GM19043 (cell line): ENCODE data around the gene CHRM2.

Experiments used
- ATAC-seq: cut with Tn5 transposase; IDR thresholded peaks from one replicate; pipeline ENCODE4 v1.9.1; 2021; ENCODE audit warnings: low read depth; ENCODE audit not compliant: unreplicated experiment

Gene CHRM2

GRCh38 chr7:136891850-136892249 is 23.4 kb downstream of the CHRM2 start:
- no peak for ATAC-seq

GRCh38 chr7:136894789-136895188 is 26.3 kb downstream of the CHRM2 start:
- ATAC-seq = no peak

GRCh38 chr7:136897676-136898075 is 29.2 kb downstream of the CHRM2 start:
- ATAC-seq = no peak

- no peak for ATAC-seq
These were observed 31.6 kb downstream of the CHRM2 start for GRCh38 chr7:136900005-136900404.

DNA sequence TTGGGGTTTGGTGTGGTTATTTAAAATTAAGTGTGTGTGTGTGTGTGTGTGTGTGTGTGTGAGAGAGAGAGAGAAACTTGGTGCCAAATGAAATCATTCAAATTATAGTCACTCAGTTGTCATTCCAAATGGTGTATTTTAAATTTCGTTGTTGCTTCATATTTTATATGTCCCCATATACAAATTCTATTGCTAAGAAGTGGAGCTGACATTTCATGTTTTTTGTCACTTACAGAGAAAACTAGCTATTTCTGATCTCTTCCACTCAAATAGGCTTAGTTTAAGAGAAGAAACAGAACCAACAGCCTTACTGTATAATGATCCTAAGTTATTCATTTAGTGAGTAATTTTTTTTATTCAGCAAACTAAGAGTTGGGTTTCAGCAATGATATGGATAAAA is 42.3 kb downstream of the CHRM2 start:
- no peak for ATAC-seq

DNA sequence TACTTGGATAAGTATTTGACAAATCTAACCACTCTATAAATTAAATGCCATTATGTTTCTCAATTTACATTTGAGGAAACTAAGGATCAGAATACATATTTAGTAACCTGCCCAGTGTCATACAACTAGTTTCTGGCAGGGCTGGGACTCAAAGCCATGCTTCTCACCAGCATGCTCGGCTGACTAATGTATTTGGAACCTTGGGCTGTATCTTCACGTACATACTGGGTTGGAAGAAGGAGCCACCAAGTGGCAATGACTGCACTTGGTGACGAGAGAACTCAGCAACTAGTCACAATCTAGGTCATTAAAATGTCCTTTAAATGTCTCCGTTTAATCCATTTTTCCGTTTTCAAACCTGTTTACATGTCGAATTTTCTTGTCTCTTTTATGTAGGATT is 42.9 kb downstream of the CHRM2 start:
- no peak for ATAC-seq

DNA sequence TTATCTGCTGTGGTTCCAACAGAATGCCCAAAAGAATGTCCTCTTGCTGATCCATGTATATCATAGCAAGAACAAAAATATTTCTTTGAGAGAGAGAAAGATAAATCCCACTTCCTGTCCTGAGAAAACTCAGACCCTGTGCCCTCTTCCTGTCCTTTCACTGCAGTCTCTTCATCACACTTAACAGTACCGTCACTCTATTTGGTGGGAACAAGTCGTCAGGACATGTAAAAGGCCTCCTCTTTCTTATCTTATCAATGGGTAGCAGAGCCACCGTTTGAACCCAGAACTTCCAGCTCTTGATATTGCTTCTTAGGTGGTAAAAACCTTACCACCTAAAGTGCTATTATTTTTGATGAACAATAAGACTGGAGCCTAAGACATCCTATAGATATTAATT is 43.9 kb downstream of the CHRM2 start:
- no peak for ATAC-seq

- no peak for ATAC-seq
These were observed 45.6 kb downstream of the CHRM2 start for GRCh38 chr7:136914016-136914415.

DNA sequence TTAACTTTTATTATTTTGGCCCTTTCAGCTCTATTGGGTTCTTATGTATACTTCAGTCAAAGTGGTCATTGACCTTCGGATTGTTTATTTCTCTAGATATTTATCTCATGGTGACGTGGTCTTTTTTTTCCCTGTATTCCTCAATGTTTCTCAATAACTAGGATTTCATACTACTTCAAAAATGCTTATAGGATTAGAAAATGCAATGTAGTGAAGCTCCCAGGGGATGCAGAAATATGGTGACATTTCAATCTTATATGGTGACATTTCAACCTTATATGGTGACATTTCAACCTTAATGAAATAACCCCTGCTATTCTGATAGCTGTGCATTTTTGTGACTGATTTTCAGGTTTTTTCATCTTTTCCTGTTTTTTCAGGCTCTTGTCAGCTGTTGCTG is 51.4 kb downstream of the CHRM2 start:
- no peak for ATAC-seq

GRCh38 chr7:136923111-136923667 is 54.7 kb downstream of the CHRM2 start:
- no peak for ATAC-seq

GRCh38 chr7:136925044-136925443 is 56.6 kb downstream of the CHRM2 start:
- no peak for ATAC-seq

DNA sequence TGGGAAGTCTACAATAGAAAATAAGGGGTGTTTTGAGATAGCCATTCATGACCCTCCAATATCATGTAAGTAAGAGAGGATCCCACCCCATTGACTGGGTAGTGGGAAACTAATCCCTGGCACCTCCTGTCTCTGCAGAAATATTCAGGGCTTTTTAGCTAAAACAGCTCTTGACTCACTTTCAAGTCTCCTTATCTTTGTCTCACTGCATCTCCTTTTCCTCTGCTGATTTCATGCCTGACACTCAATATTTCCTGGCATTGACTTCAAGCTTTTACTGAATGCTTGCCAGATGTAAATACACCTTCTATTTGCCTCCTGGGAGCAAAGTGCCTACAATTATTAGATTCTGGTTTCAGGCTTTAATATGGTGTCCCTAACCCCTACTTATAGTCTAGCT is 57.1 kb downstream of the CHRM2 start:
- ATAC-seq = no peak

DNA sequence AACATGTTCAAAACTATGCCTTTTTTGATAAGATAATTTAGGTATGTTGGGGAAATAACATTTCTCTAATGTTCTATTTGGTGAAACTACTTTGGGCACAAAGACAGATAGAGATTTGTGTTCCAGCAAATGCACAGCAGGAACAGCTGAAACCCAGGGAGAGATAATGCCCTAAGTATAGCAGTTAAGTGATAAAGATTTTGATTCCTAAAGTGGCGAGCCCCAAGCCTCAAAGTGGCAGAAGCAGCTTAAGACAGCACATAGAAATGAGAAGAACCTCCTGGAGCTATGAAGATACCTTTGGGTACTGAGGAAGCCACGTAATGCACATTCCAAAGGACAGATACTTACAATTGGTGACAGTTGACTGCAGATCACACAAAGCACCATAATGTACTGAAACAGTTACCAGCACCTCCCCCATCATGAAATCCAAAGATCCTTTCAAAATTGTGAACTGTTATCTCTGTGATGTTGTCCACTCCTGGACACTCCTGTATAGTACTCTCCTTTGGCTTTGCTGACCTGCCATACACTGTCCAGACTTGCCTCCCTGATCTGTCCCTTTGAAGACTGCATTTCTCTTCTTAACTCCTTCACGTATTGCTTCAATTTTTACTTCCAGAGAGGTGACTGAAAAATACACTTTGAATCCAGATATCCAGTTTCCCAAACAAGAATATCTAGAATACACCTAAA is 62.9 kb downstream of the CHRM2 start:
- ATAC-seq = no peak

DNA sequence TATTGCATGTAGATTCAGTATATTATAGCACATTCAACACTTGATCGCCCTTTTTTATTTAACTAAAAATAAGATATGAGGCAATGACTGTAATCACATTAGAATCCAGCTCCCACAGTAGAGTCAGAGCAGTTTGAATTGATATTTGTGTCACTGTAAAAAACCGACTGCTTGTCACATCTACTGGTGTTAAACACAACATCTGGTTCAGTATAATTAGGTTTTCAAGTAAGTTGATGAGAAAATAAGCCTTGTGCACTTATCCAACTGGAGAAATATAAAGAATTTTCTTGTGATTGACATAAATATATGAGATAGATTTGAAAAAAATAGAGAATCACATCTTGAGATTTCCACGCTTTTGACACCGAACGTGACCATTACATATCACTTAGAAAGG is 69.0 kb downstream of the CHRM2 start:
- no peak for ATAC-seq

DNA sequence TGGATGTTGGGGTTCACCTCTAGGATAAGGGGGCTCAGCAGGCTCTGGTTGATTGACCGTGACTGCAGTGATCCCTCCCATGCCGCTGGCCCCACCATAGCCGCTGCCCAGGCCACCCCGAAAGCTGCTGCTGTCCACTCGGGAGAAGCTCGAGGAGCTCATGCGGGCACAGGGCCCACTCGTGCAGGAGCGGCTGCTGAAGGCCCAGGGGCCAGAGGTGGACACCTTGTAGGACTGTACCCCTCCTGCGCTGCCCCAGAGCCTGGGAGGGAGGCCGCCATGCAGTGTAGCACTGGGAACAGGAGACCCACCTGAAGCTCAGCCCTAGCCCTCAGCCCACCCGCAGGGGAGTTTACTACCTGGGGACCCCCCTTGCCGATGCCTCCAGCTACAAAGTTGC is 70.0 kb downstream of the CHRM2 start:
- no peak for ATAC-seq

DNA sequence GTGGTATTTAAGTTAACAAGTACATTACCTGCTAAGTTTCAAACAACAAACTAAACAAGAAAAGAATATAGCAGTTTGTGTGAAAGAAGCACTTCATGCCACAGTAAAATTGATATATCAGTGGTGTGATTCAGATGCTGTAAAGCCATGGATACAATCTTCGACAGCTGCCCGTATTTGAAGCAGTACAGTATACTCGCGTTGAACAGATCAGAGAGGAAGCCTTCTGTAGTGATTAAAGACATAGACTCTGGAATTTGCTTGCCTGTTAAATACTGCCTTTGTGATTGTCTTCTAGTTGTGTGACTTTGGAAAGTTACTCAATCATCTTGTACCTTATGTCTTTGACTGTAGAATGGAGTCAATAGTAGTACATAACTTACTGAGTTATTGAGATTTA is 71.7 kb downstream of the CHRM2 start:
- no peak for ATAC-seq

DNA sequence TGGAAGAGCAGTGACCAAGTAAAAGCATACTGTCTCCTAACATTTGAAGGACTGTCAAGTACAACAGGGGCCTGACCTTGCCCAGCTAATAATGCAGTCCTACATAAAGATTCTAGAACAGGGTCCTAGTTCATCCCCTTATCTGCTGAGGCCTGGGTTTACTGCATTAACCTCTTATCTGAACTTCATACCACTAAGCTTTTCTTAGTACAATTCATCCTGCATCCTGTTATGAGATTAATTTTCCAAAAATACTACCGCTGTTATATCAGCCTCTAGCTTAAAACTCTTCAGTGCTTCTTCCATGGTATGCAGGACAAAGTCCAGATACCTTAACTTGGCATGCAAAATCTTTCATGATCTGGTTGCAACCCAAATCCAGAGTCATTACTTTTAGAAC is 72.5 kb downstream of the CHRM2 start:
- no peak for ATAC-seq

DNA sequence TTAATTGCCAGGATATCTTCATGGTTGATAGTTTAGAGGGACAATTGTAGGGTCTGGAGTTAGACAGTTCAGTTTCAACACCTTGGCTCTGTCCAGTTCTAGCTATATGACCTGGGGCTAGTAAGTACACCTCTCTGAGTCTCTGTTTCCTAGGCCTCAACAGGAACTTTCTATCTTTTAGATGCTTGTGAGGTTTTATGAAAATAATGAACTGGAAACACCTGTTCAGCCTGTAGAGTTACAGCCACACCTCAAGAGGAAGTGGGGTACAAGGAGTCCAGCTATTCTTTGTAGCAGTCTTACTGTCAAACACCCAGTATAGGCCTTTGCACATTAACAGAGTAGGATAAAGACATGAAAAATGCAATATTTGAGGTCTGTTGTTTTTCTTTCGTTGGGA is 73.4 kb downstream of the CHRM2 start:
- no peak for ATAC-seq

GRCh38 chr7:136942401-136942800 is 73.9 kb downstream of the CHRM2 start:
- ATAC-seq = no peak

DNA sequence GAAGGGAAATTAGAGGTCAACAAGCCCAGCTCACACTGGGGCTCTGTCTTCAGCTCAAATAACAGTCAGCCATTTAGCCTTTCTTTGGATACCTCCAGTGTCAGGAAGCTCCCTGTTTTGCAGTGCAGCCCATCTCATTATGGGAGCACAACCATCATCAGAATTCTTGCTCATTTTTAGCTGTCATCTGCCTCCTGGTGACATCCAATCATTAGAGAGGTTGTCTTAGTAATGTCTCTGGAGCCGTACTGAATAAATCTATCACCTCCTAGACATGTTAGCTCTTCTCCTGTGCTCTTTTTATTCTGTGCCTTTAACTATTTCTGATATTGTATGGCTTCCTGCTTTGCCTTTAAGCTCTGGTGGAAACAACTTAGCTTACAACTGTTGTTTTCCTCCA is 74.5 kb downstream of the CHRM2 start:
- ATAC-seq = no peak

DNA sequence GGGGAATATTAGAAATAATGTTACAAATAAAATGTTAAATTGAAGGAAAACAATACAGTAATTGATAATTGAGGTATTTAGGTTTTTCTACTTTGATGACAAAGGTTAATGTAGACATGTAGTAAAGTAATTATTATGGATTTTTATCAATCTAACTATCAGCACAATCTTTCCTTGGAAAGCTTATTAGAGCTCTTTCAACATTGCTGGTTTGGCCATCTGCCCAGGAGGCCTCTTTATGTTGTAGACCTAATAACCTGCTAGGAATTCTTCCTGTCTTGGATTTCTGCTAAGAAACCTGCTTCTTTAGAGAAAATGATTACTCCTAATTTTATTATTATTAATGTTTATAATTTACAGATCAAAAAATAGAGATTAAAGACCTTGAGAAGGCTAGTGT is 78.9 kb downstream of the CHRM2 start:
- no peak for ATAC-seq

GRCh38 chr7:136950331-136950730 is 81.9 kb downstream of the CHRM2 start:
- ATAC-seq = no peak

- no peak for ATAC-seq
These were observed 84.9 kb downstream of the CHRM2 start for GRCh38 chr7:136953386-136953785.
